Prostate gland (tissue), 2 donors: Measurements from ENCODE around the gene TSPOAP1.

ENCODE experiments used
- POLR2A ChIP-seq: fragments of 450-650 bp; IDR thresholded peaks from one replicate; pipeline ENCODE4 v1.6.1; 2016; ENCODE audit warnings: antibody characterized with exemption, mild to moderate bottlenecking
- TF ChIP-seq, protein P1 (sequence below), 4 experiments: fragments of 200-600 bp in 2 of 4; fragments of 450-650 bp in 2 of 4; sonication (generic) in 2 of 4; IDR thresholded peaks; 1 replicate in 3 of 4; 2 replicates in 1 of 4; pipeline ENCODE4 v1.5.1; 2016 to 2019; ENCODE audit warnings: antibody characterized with exemption in 4 of 4, mild to moderate bottlenecking in 2 of 4, moderate library complexity in 2 of 4

DNA sequence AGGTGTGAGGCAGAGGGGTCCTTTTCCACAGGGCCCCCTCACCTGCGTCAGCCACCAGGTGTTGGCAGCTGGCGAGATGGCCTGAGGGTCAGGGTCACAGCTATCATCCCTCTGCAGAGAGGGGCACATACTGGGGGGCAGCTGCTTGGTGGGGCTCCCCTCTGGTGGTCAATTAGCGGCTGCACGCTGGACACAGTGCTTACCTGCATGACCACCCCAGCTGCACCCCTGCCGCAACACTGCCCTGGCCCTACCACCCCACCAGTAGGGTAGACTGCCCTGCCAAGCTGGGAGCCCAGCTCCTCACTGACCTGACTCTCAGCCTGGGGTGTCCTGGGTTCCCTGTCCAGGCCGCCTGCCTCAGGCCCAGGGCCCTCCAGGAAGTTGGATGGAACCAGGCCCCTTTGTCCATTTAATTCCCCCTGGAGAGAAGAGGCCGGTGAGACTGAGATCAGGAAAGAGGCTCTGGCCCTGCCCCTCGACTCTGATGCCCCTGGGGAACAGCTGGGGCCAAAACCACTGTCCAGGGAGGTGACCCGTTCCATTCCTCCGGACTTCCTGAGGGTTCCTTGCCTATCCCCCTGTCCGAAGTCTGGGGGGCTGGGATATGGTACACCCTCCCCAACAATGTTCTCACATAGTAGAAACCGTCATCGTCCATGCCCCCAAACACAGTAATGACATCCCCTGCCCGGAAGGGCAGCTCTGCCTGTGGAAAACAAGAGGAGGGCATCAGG is 23.7 kb downstream of the TSPOAP1 start:
- TF ChIP-seq, protein P1, sequence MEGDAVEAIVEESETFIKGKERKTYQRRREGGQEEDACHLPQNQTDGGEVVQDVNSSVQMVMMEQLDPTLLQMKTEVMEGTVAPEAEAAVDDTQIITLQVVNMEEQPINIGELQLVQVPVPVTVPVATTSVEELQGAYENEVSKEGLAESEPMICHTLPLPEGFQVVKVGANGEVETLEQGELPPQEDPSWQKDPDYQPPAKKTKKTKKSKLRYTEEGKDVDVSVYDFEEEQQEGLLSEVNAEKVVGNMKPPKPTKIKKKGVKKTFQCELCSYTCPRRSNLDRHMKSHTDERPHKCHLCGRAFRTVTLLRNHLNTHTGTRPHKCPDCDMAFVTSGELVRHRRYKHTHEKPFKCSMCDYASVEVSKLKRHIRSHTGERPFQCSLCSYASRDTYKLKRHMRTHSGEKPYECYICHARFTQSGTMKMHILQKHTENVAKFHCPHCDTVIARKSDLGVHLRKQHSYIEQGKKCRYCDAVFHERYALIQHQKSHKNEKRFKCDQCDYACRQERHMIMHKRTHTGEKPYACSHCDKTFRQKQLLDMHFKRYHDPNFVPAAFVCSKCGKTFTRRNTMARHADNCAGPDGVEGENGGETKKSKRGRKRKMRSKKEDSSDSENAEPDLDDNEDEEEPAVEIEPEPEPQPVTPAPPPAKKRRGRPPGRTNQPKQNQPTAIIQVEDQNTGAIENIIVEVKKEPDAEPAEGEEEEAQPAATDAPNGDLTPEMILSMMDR (IDR thresholded peaks at IDR 0.05), result no peak
- no peak for TF ChIP-seq POLR2A
